ENCODE data around the gene OTUD3. TPM values are rescaled to one million over a fixed set of nuclear protein-coding genes. Genes with fewer than 3 reads are reported as not detected.

OTUD3 gene
- total and polyA plus RNA-seq, 9 of the 15 experiments (the other 6 are each of a cell fraction or from before 2014, with no cell fraction given) = 2.0 to 16.6 (median 11.0) TPM

DNA sequence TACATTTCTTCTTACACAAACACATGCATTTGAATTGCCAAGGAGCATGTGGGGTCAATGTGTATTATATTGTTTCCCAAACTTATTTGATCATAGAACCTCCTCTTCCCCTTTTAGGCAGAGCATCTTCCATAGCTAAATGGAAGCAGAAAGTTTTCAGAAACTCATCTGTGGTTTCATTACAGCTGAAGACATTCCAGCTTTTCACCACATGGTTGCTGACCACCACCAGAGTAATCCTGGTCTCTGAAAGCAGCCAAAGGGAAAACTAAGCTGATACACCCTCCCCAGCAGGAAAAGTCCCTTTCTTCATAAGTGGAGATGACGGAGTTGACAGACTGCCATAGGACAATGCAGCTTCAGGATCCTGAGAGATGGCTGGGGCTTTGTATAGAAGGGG, 30.2 kb upstream of the OTUD3 start (continued):
- TF ChIP-seq MLX (CRISPR knock-in tag; conservative IDR thresholded peaks at IDR 0.05) (no peak), SRF (CRISPR knock-in tag; IDR thresholded peaks at IDR 0.05) (no peak), DDX20 (tag; IDR thresholded peaks at IDR 0.05; ENCODE audit: low read depth) (no peak)

DNA sequence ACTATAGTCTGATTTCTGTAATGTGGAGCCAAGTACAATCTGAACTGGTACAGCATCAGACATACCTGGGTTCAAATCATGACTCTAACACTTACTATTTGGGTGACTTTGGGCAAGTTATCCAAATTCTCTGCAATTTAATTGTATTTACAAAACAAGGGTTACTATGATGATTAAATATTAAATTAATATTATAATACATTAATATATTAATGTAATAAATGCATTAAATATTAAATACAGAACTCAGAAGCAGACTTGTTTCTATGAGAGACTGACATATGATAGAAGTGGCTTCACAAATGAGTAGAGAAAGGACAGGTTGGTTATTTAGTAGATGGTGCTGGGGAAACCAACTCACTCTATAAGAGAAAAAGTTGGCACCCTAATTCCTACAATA, 27.3 kb upstream of the OTUD3 start:
- H3K4me2 ChIP-seq (ENCODE audit: insufficient read depth, low read length) = no peak overlapping the region
- POLR2A ChIA-PET = no interaction called here
- H3K27ac ChIP-seq (ENCODE audit: extremely low read depth, low read depth, low read length) = no peak overlapping the region
- no peaks in the 10 kb centered on the region for H3K4me1 ChIP-seq (replicated peaks in 1 of 2; ENCODE audit: control insufficient read depth in 2 of 2, insufficient read depth in 2 of 2, low read length in 2 of 2)
- H3K9ac ChIP-seq (ENCODE audit: insufficient read depth in 1 of 2, low read depth in 2 of 2, low read length in 2 of 2) = no peak overlapping the region
- CTCF ChIA-PET (ENCODE audit: low intra/inter-chr PET ratio) = no interaction called here
- peaks cover 5 to 9% of the 10 kb centered on the region in 2 experiments; a peak in 3 of 5 replicates for H3K27me3 ChIP-seq (ENCODE audit: control insufficient read depth in 2 of 2, insufficient read depth in 2 of 2, low read length in 2 of 2)
- DNase-seq (ENCODE audit: extremely low read depth in 1 of 4, low spot score in 3 of 4) (no peak), ATAC-seq (no peak), FAIRE-seq (no peak)
- BruUV-seq (replicated peaks) = no TSS peak
- no peaks in the 10 kb centered on the region for H3K9me1 ChIP-seq (ENCODE audit: control insufficient read depth, insufficient read depth, low read length)
- intact Hi-C loops (cut with micrococcal nuclease) (no loop called here), in situ Hi-C loops (cut with MboI) (no loop called here)
- no peaks in the 10 kb centered on the region for H4K20me1 ChIP-seq (replicated peaks; ENCODE audit: control insufficient read depth, insufficient read depth, low read length)
- H3K9me3 ChIP-seq (replicated peaks; ENCODE audit: control insufficient read depth, insufficient read depth, low read depth, low read length) = no peaks in the 10 kb centered on the region
- TF ChIP-seq SMARCB1 (IDR thresholded peaks at IDR 0.05; ENCODE audit: insufficient read length, low read depth) (no peak), CBFA2T2 (conservative IDR thresholded peaks at IDR 0.05) (no peak), ZNF551 (CRISPR knock-in tag; IDR thresholded peaks at IDR 0.05) (no peak), ZFP1 (CRISPR knock-in tag; IDR thresholded peaks at IDR 0.05) (no peak), BRF1 (IDR thresholded peaks at IDR 0.05; ENCODE audit: borderline replicate concordance, extremely low read depth, insufficient read length) (no peak), RUNX1 (IDR thresholded peaks at IDR 0.05; ENCODE audit: low read depth) (no peak), STAT5B (CRISPR knock-in tag; IDR thresholded peaks at IDR 0.05) (no peak), CTCFL (IDR thresholded peaks at IDR 0.05; ENCODE audit: borderline replicate concordance, insufficient read depth, low read depth, low read length, poor library complexity, severe bottlenecking) (no peak), ZNF175 (CRISPR knock-in tag; IDR thresholded peaks at IDR 0.05; ENCODE audit: low read depth) (no peak), ZBTB7A (IDR thresholded peaks at IDR 0.05; ENCODE audit: borderline replicate concordance, control insufficient read depth, low read depth, low read length) (no peak), ELF1 (tag; IDR thresholded peaks at IDR 0.05) (no peak), NCOA6 (IDR thresholded peaks at IDR 0.05) (no peak)
- H3K79me2 ChIP-seq (ENCODE audit: control insufficient read depth, insufficient read depth, low read length) = no peaks in the 10 kb centered on the region
- H2AFZ ChIP-seq (ENCODE audit: low read depth, low read length) = no peak overlapping the region
- H3K4me3 ChIP-seq = no peak overlapping the region
- H3K36me3 ChIP-seq (ENCODE audit: control insufficient read depth, insufficient read depth, low read length) = no peaks in the 10 kb centered on the region
